Measurements from ENCODE around the gene ZXDC.

GRCh38 chr3:126424039-126424717 is 51.5 kb downstream of the ZXDC start:
- TF ChIP-seq ZNF274 (IDR thresholded peaks at IDR 0.05; ENCODE audit: low read depth, low read length) (no peak), YY1 (IDR thresholded peaks at IDR 0.05; ENCODE audit: insufficient read depth, insufficient read length) (no peak)
